Measurements from ENCODE around the gene VEZT.

DNA sequence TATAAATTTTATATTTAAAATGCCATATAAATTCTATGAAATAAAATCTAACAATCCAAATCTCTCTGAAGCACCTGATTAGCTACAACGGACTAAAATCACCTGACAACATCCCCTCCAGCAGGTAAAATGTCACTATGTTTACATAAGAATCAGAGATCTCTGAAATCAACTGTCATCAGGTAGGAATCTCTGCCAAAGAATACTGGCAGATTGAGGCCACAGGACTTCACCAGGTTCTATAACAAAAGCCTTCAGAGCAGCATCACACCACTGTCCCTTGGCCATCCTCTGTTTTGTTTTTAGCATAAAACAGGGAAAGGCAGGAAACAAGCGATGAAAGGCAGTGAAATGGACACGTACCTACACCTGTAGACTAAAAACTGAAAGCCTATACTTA lies 22.5 kb upstream of the VEZT start:
- TF ChIP-seq, protein P1, sequence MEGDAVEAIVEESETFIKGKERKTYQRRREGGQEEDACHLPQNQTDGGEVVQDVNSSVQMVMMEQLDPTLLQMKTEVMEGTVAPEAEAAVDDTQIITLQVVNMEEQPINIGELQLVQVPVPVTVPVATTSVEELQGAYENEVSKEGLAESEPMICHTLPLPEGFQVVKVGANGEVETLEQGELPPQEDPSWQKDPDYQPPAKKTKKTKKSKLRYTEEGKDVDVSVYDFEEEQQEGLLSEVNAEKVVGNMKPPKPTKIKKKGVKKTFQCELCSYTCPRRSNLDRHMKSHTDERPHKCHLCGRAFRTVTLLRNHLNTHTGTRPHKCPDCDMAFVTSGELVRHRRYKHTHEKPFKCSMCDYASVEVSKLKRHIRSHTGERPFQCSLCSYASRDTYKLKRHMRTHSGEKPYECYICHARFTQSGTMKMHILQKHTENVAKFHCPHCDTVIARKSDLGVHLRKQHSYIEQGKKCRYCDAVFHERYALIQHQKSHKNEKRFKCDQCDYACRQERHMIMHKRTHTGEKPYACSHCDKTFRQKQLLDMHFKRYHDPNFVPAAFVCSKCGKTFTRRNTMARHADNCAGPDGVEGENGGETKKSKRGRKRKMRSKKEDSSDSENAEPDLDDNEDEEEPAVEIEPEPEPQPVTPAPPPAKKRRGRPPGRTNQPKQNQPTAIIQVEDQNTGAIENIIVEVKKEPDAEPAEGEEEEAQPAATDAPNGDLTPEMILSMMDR (IDR thresholded peaks at IDR 0.05), result no peak
- TF ChIP-seq EP300 (IDR thresholded peaks at IDR 0.05), result no peak

Measured in tibial nerve (tissue), 4 donors.